ENCODE measurements around the gene LCN9. TPM values are rescaled to one million over a fixed set of nuclear protein-coding genes. Genes with fewer than 3 reads are reported as not detected.

LCN9 gene
- total and polyA plus RNA-seq, 9 donors = not detected

GRCh38 chr9:135615666-135616618 is 47.2 kb upstream of the LCN9 start:
- 61 to 66% (median 64%) methylated on average over 31 of the region's 31 CpGs for WGBS, 3 donors
- Histone ChIP-seq H3K36me3 (no peaks in the 10 kb centered on the region), H3K4me1 (ENCODE audit: insufficient read depth) (no peaks in the 10 kb centered on the region), H3K9me3 (no peaks in the 10 kb centered on the region), H3K4me3 (no peak overlapping the region), H3K27ac (no peak overlapping the region), H3K27me3 (no peaks in the 10 kb centered on the region)
- TF ChIP-seq POLR2A (IDR thresholded peaks at IDR 0.05) = no peak
- no peak for TF ChIP-seq CTCF (IDR thresholded peaks at IDR 0.05)
- TF ChIP-seq EP300 (IDR thresholded peaks at IDR 0.05) = no peak
- intact Hi-C loops (cut with DNase I) = no loop called here
- DNase-seq = no peak

- Histone ChIP-seq H3K27ac (no peak overlapping the region), H3K4me1 (ENCODE audit: insufficient read depth) (no peaks in the 10 kb centered on the region), H3K9me3 (no peaks in the 10 kb centered on the region), H3K4me3 (no peak overlapping the region), H3K36me3 (no peaks in the 10 kb centered on the region), H3K27me3 (no peaks in the 10 kb centered on the region)
- DNase-seq = no peak
- 71 to 77% (median 73%) methylated on average over 34 of the region's 34 CpGs for WGBS, 3 donors
- TF ChIP-seq EP300 (IDR thresholded peaks at IDR 0.05) (no peak), POLR2A (IDR thresholded peaks at IDR 0.05) (no peak), CTCF (IDR thresholded peaks at IDR 0.05) (no peak)
- intact Hi-C loops (cut with DNase I) = no loop called here
These were observed 46.2 kb upstream of the LCN9 start for GRCh38 chr9:135616619-135617537.

- Histone ChIP-seq H3K27me3 (no peaks in the 10 kb centered on the region), H3K36me3 (no peaks in the 10 kb centered on the region), H3K9me3 (no peaks in the 10 kb centered on the region), H3K4me3 (no peak overlapping the region), H3K27ac (no peak overlapping the region), H3K4me1 (ENCODE audit: insufficient read depth) (no peaks in the 10 kb centered on the region)
- WGBS, 3 donors = 81 to 87% (median 87%) methylated on average over 13 of the region's 13 CpGs
- DNase-seq = no peak
- intact Hi-C loops (cut with DNase I) = no loop called here
- TF ChIP-seq POLR2A (IDR thresholded peaks at IDR 0.05) (no peak), EP300 (IDR thresholded peaks at IDR 0.05) (no peak), CTCF (IDR thresholded peaks at IDR 0.05) (no peak)
These were observed 45.6 kb upstream of the LCN9 start for GRCh38 chr9:135617538-135617900.

GRCh38 chr9:135617991-135618411 is 45.1 kb upstream of the LCN9 start:
- intact Hi-C loops (cut with DNase I) = no loop called here
- H3K27me3 ChIP-seq = no peaks in the 10 kb centered on the region
- 81 to 84% (median 82%) methylated on average over 6 to 13 of the region's 13 CpGs for WGBS, 3 donors

More at GRCh38 chr9:135617991-135618411, 45.1 kb upstream of the LCN9 start:
- no peak for TF ChIP-seq CTCF (IDR thresholded peaks at IDR 0.05)
- no peak for DNase-seq
- Histone ChIP-seq H3K27ac (no peak overlapping the region), H3K36me3 (no peaks in the 10 kb centered on the region), H3K4me3 (no peak overlapping the region), H3K9me3 (no peaks in the 10 kb centered on the region), H3K4me1 (ENCODE audit: insufficient read depth) (no peaks in the 10 kb centered on the region)
